ENCODE results near the gene KCNJ10.

Gene KCNJ10

GRCh38 chr1:160082926-160083325, 13.0 kb upstream of the KCNJ10 start:
- no peak for DNase-seq

GRCh38 chr1:160082487-160082886, 12.5 kb upstream of the KCNJ10 start:
- DNase-seq: no peak

- no peak for DNase-seq
These were observed 11.4 kb upstream of the KCNJ10 start, which contains the start of gene KCNJ9 for GRCh38 chr1:160081261-160081936. TSS of gene KCNJ9 (plus strand) at chr1:160081538. CDS start at chr1:160084031, 2,493 bp downstream.

- DNase-seq: no peak
These were observed 10.6 kb upstream of the KCNJ10 start for GRCh38 chr1:160080381-160081100.

GRCh38 chr1:160079448-160079847, 9.5 kb upstream of the KCNJ10 start:
- DNase-seq: no peak

- DNase-seq: peak; percentile 36
These were observed 8.7 kb upstream of the KCNJ10 start for GRCh38 chr1:160078512-160079195.

GRCh38 chr1:160077486-160077885, 7.5 kb upstream of the KCNJ10 start:
- DNase-seq: no peak

GRCh38 chr1:160076295-160076694, 6.3 kb upstream of the KCNJ10 start:
- no peak for DNase-seq

GRCh38 chr1:160075836-160076235, 5.9 kb upstream of the KCNJ10 start:
- DNase-seq: no peak

- no peak for DNase-seq
These were observed 4.9 kb upstream of the KCNJ10 start for GRCh38 chr1:160074865-160075264.

- no peak for DNase-seq
These were observed 1.3 kb upstream of the KCNJ10 start for GRCh38 chr1:160071289-160071688.

- DNase-seq: peak; percentile 49
These were observed 543 bp upstream of the KCNJ10 start for GRCh38 chr1:160070243-160071163.

- DNase-seq: no peak
These were observed 1.7 kb downstream of the KCNJ10 start for GRCh38 chr1:160068225-160068624.

GRCh38 chr1:160066829-160067745, 2.9 kb downstream of the KCNJ10 start:
- DNase-seq: no peak

GRCh38 chr1:160064746-160065145, 5.2 kb downstream of the KCNJ10 start:
- DNase-seq: no peak

GRCh38 chr1:160064164-160064563, 5.8 kb downstream of the KCNJ10 start:
- DNase-seq: no peak

GRCh38 chr1:160063176-160063575, 6.8 kb downstream of the KCNJ10 start:
- no peak for DNase-seq

GRCh38 chr1:160062230-160062532, 7.8 kb downstream of the KCNJ10 start:
- no peak for DNase-seq

- DNase-seq: no peak
These were observed 8.4 kb downstream of the KCNJ10 start for GRCh38 chr1:160061369-160062229.

GRCh38 chr1:160058087-160058486, 11.9 kb downstream of the KCNJ10 start:
- DNase-seq: no peak

GRCh38 chr1:160056648-160057169, 13.3 kb downstream of the KCNJ10 start:
- no peak for DNase-seq
